Measurements from ENCODE around the gene ADCY10.

DNA sequence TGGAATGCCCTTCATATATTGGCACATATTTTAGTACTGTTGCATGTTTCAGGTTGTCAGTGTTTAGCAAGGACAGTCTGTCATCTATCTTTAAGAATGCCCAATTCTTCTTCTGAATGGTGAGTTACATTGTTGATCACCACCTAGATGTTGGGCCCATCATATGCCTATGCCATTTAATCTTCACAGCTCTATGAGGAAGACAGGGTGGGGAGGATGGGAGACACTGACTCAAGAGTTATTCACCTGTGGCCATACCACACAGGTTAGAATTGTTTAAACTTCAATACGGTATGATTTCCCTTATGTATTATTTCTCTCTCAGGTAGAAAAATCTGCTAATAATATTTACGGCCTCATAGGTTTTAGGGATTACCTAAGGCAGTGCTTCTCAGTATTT, 147.4 kb downstream of the ADCY10 start:
- TF ChIP-seq REST (IDR thresholded peaks at IDR 0.05; ENCODE audit: insufficient read depth in 1 of 2, low read depth in 2 of 2, low read length in 1 of 2) (no peak), CTCF (IDR thresholded peaks at IDR 0.05) (no peak), POLR2AphosphoS5 (IDR thresholded peaks at IDR 0.05; ENCODE audit: low read depth, low read length) (no peak), SIN3A (IDR thresholded peaks at IDR 0.05; ENCODE audit: borderline replicate concordance, insufficient read depth, low read depth, low read length) (no peak), TCF7L2 (IDR thresholded peaks at IDR 0.05; ENCODE audit: low read depth, low read length) (no peak)
